T-cell (primary cell): ENCODE measurements around the gene TCP11L2. TPM values are rescaled to one million over a fixed set of nuclear protein-coding genes. Genes with fewer than 3 reads are reported as not detected.

Experiments
- ATAC-seq, 4 experiments: fragments of 200-7000 bp in 3 of 4; fragments of 150-1000 bp in 1 of 4; cut with Tn5 transposase; replicated peaks in 1 of 4; 1 replicate in 3 of 4; 2 replicates in 1 of 4; pipeline ENCODE4 v1.10.0; 2021; ENCODE audit warnings: moderate library complexity in 3 of 4, mild to moderate bottlenecking in 2 of 4, moderate number of reproducible peaks in 1 of 4
- CTCF ChIA-PET, 2 donors: fragments of 300-600 bp; sonication (Branson Sonifier 250); formaldehyde crosslinking; loops; one replicate each; lab custom pipeline; 2022; ENCODE audit warnings: antibody characterized with exemption in 2 of 2; lab: Charles Lee
- POLR2A ChIA-PET, 2 donors: fragments of 300-600 bp; sonication (Branson Sonifier 250); formaldehyde crosslinking; loops; one replicate each; lab custom pipeline; 2022; ENCODE audit warnings: antibody characterized with exemption in 2 of 2; lab: Charles Lee
- DNase-seq, 35 experiments: peaks; one replicate each; pipeline versions ENCODE4 v3.0.0 to v3.0.0-alpha.2; 2013 to 2023
- H3K27ac ChIP-seq: one replicate; pipeline ENCODE4 v1.5.1; 2013; ENCODE audit warnings: low read length
- H3K27me3 ChIP-seq, 2 experiments: replicated peaks in 1 of 2; 1 replicate in 1 of 2; 2 replicates in 1 of 2; pipeline versions ENCODE4 v1.6.1 to v1.7.0; 2013; ENCODE audit warnings: low read length in 1 of 2, mixed read lengths in 1 of 2; ENCODE audit not compliant: control insufficient read depth in 2 of 2, insufficient read depth in 2 of 2; ENCODE audit errors: extremely low read depth in 1 of 2
- H3K36me3 ChIP-seq, 2 donors: 1 replicate in 1 of 2; 2 replicates in 1 of 2; pipeline versions ENCODE4 v1.6.1 to v1.7.0; 2013; ENCODE audit warnings: low read length in 1 of 2; ENCODE audit not compliant: control insufficient read depth in 2 of 2, insufficient read depth in 1 of 2; ENCODE audit errors: extremely low read depth in 1 of 2
- H3K4me1 ChIP-seq, 2 experiments: 1 replicate in 1 of 2; 2 replicates in 1 of 2; pipeline versions ENCODE4 v1.6.1 to v1.7.0; 2013; ENCODE audit warnings: low read length in 2 of 2, mixed read lengths in 1 of 2; ENCODE audit not compliant: insufficient read depth in 2 of 2, control insufficient read depth in 1 of 2; ENCODE audit errors: extremely low read depth in 1 of 2
- H3K4me3 ChIP-seq, 2 donors: 1 replicate in 1 of 2; 2 replicates in 1 of 2; pipeline versions ENCODE4 v1.5.1 to v1.7.0; 2013; ENCODE audit warnings: mild to moderate bottlenecking in 2 of 2, low read length in 1 of 2, moderate library complexity in 1 of 2; ENCODE audit not compliant: control insufficient read depth in 1 of 2; ENCODE audit errors: extremely low read depth in 1 of 2
- H3K9me3 ChIP-seq: 2 replicates; pipeline ENCODE4 v1.7.0; 2013
- H3K27ac Mint-ChIP-seq, 2 donors: one replicate each; pipeline ENCODE4 v1.8.0; 2020 to 2021; ENCODE audit warnings: mild to moderate bottlenecking in 2 of 2, mixed read lengths in 2 of 2
- H3K27me3 Mint-ChIP-seq, 2 donors: one replicate each; pipeline ENCODE4 v1.8.0; 2021 to 2022; ENCODE audit warnings: mixed read lengths in 2 of 2
- H3K36me3 Mint-ChIP-seq: one replicate; pipeline ENCODE4 v1.8.0; 2021; ENCODE audit warnings: mixed read lengths
- H3K4me1 Mint-ChIP-seq, 3 donors: one replicate each; pipeline ENCODE4 v1.8.0; 2020 to 2022; ENCODE audit warnings: mixed read lengths in 3 of 3, mild to moderate bottlenecking in 1 of 3
- H3K4me3 Mint-ChIP-seq, 3 donors: one replicate each; pipeline ENCODE4 v1.8.0; 2020 to 2022; ENCODE audit warnings: mild to moderate bottlenecking in 3 of 3, mixed read lengths in 3 of 3, moderate library complexity in 3 of 3
- H3K9me3 Mint-ChIP-seq, 3 donors: one replicate each; pipeline ENCODE4 v1.8.0; 2020 to 2022; ENCODE audit warnings: mixed read lengths in 3 of 3
- WGBS: methylation state at CpG from one replicate; pipeline ENCODE4 v1.1.5; 2013; ENCODE audit warnings: missing lambda C conversion rate; ENCODE audit not compliant: insufficient coverage; 5-methylcytosine and 5-hydroxymethylcytosine counted together
- total RNA-seq, 35 experiments: library from RNA in 6 of 35; stranded (reverse) in 6 of 35; fragments of 120-200 nt in 1 of 35; gene quantifications; one replicate each; pipeline versions ENCODE4 v1.2.1 to v1.2.4 and lab custom pipeline; 2013 to 2026

The TCP11L2 gene
- total RNA-seq, 5 donors from 2014 or later (not counting 1 experiment from before 2014, with no cell fraction given) = 139 to 213 (median 157) TPM

GRCh38 chr12:106274012-106274411, 28.5 kb upstream of the TCP11L2 start:
- no CpG with 5 or more reads among the region's 6 CpGs for WGBS
- no peak for ATAC-seq
- Mint-ChIP-seq H3K36me3 (no peaks in the 10 kb centered on the region), H3K4me3 (no peak overlapping the region), H3K4me1 (peaks cover 0 to 1% (median 0%) of the 10 kb centered on the region in 3 donors), H3K27ac (no peak overlapping the region), H3K9me3 (no peaks in the 10 kb centered on the region), H3K27me3 (no peaks in the 10 kb centered on the region)
- no peak overlapping the region for H3K4me3 ChIP-seq
- ChIA-PET CTCF (no interaction called here), POLR2A (no interaction called here)
- H3K36me3 ChIP-seq = no peaks in the 10 kb centered on the region
- no peak overlapping the region for H3K27ac ChIP-seq
- H3K9me3 ChIP-seq = no peaks in the 10 kb centered on the region
- DNase-seq = no peak
- H3K4me1 ChIP-seq = no peaks in the 10 kb centered on the region
- no peaks in the 10 kb centered on the region for H3K27me3 ChIP-seq

GRCh38 chr12:106274575-106275121, 27.9 kb upstream of the TCP11L2 start:
- no peak overlapping the region for H3K27ac Mint-ChIP-seq
- POLR2A ChIA-PET = no interaction called here
- DNase-seq = no peak
- WGBS = 100% methylated on average over 1 of the region's 7 CpGs
- Histone ChIP-seq H3K27me3 (no peaks in the 10 kb centered on the region), H3K27ac (no peak overlapping the region), H3K36me3 (no peaks in the 10 kb centered on the region), H3K9me3 (no peaks in the 10 kb centered on the region), H3K4me3 (no peak overlapping the region), H3K4me1 (no peaks in the 10 kb centered on the region)
- H3K27me3 Mint-ChIP-seq = no peaks in the 10 kb centered on the region
- no peaks in the 10 kb centered on the region for H3K36me3 Mint-ChIP-seq
- no peak for ATAC-seq
- no peaks in the 10 kb centered on the region for H3K9me3 Mint-ChIP-seq
- H3K4me3 Mint-ChIP-seq = no peak overlapping the region
- no peaks in the 10 kb centered on the region for H3K4me1 Mint-ChIP-seq
- CTCF ChIA-PET = interaction anchor here in 1 of 2 donors (0.7 kb wide), 1 partner anchor 15 kb away, joined by 3 read pairs; no protein-coding TSS in a partner anchor

GRCh38 chr12:106275458-106275857, 27.1 kb upstream of the TCP11L2 start:
- WGBS = 82% methylated on average over 3 of the region's 9 CpGs
- no peaks in the 10 kb centered on the region for H3K9me3 Mint-ChIP-seq
- H3K4me3 Mint-ChIP-seq = no peak overlapping the region
- ChIA-PET CTCF (interaction anchor here in 1 of 2 donors (0.7 kb wide), 2 partner anchors 16 to 829 kb away, joined by 3 read pairs; no protein-coding TSS in a partner anchor), POLR2A (no interaction called here)
- ATAC-seq = no peak
- no peak overlapping the region for H3K27ac Mint-ChIP-seq
- no peaks in the 10 kb centered on the region for H3K27me3 Mint-ChIP-seq
- H3K27ac ChIP-seq = no peak overlapping the region
- H3K4me1 ChIP-seq = no peaks in the 10 kb centered on the region
- DNase-seq = no peak
- no peaks in the 10 kb centered on the region for H3K27me3 ChIP-seq
- no peak overlapping the region for H3K4me3 ChIP-seq
- no peaks in the 10 kb centered on the region for H3K4me1 Mint-ChIP-seq
- H3K36me3 ChIP-seq = no peaks in the 10 kb centered on the region
- H3K9me3 ChIP-seq = no peaks in the 10 kb centered on the region
- no peaks in the 10 kb centered on the region for H3K36me3 Mint-ChIP-seq

- Histone ChIP-seq H3K36me3 (no peaks in the 10 kb centered on the region), H3K9me3 (peaks cover 2% of the 10 kb centered on the region), H3K4me1 (no peaks in the 10 kb centered on the region), H3K27ac (no peak overlapping the region), H3K27me3 (no peaks in the 10 kb centered on the region), H3K4me3 (no peak overlapping the region)
- ChIA-PET POLR2A (no interaction called here), CTCF (interaction anchor here (0.5 to 1.1 kb wide), 4 partner anchors 28 to 828 kb away, joined by 3 to 9 read pairs (median 4); no protein-coding TSS in a partner anchor)
- Mint-ChIP-seq H3K27ac (no peak overlapping the region), H3K27me3 (no peaks in the 10 kb centered on the region), H3K9me3 (no peaks in the 10 kb centered on the region), H3K4me3 (no peak overlapping the region), H3K4me1 (no peaks in the 10 kb centered on the region), H3K36me3 (no peaks in the 10 kb centered on the region)
- ATAC-seq (no peak), DNase-seq (no peak)
- WGBS = 100% methylated on average over 1 of the region's 4 CpGs
These were observed 26.3 kb upstream of the TCP11L2 start for GRCh38 chr12:106276032-106276740.

- POLR2A ChIA-PET = interaction anchor here in 1 of 2 donors (0.6 kb wide), 1 partner anchor 52 kb away, joined by 3 read pairs; no protein-coding TSS in a partner anchor
These were observed 22.4 kb upstream of the TCP11L2 start for GRCh38 chr12:106280106-106280505.

GRCh38 chr12:106281056-106281782, 21.3 kb upstream of the TCP11L2 start:
- peaks cover 11% of the 10 kb centered on the region in 2 donors for H3K27me3 Mint-ChIP-seq
- Histone ChIP-seq H3K27ac (no peak overlapping the region), H3K27me3 (peaks cover 4 to 5% of the 10 kb centered on the region in 2 experiments), H3K9me3 (peaks cover 9% of the 10 kb centered on the region), H3K36me3 (no peaks in the 10 kb centered on the region), H3K4me1 (no peaks in the 10 kb centered on the region), H3K4me3 (no peak overlapping the region)
- no CpG with 5 or more reads among the region's 3 CpGs for WGBS
- ATAC-seq (no peak), DNase-seq (no peak)
- no peak overlapping the region for H3K27ac Mint-ChIP-seq
- H3K4me3 Mint-ChIP-seq = no peak overlapping the region
- peaks cover 0 to 5% (median 4%) of the 10 kb centered on the region in 3 donors for H3K9me3 Mint-ChIP-seq
- H3K36me3 Mint-ChIP-seq = no peaks in the 10 kb centered on the region
- ChIA-PET POLR2A (no interaction called here), CTCF (interaction anchor here (0.6 to 2.9 kb wide), 8 partner anchors 14 to 455 kb away, joined by 3 to 22 read pairs (median 4); no protein-coding TSS in a partner anchor)
- H3K4me1 Mint-ChIP-seq = peaks cover 0 to 1% (median 0%) of the 10 kb centered on the region in 3 donors

More at GRCh38 chr12:106280106-106280505, 22.4 kb upstream of the TCP11L2 start:
- no peak overlapping the region for H3K27ac Mint-ChIP-seq
- H3K36me3 Mint-ChIP-seq = no peaks in the 10 kb centered on the region
- Histone ChIP-seq H3K27me3 (peaks cover 4 to 5% of the 10 kb centered on the region in 2 experiments), H3K36me3 (no peaks in the 10 kb centered on the region), H3K4me1 (no peaks in the 10 kb centered on the region), H3K4me3 (no peak overlapping the region), H3K27ac (no peak overlapping the region), H3K9me3 (peaks cover 9% of the 10 kb centered on the region)
- peaks cover 9% of the 10 kb centered on the region in 2 donors for H3K27me3 Mint-ChIP-seq
- H3K9me3 Mint-ChIP-seq = peaks cover 0 to 5% (median 4%) of the 10 kb centered on the region in 3 donors
- H3K4me1 Mint-ChIP-seq = peaks cover 0 to 1% (median 0%) of the 10 kb centered on the region in 3 donors
- WGBS = no CpG with 5 or more reads among the region's 4 CpGs
- ATAC-seq (no peak), DNase-seq (no peak)
- CTCF ChIA-PET = interaction anchor here in 1 of 2 donors (0.5 to 2.9 kb wide), 3 partner anchors 17 to 366 kb away, joined by 3 to 15 read pairs (median 4); no protein-coding TSS in a partner anchor
- H3K4me3 Mint-ChIP-seq = no peak overlapping the region
